Measurements from ENCODE around the gene LRRTM4.
A peak's percentile ranks its signal among the peaks of the same experiment; 100 is the strongest.
"Not testable (repeated sequence)": the region's sequence is repeated elsewhere in the genome, so short reads cannot be mapped to it uniquely, and the experiment has no call there.

LRRTM4 gene

GRCh38 chr2:77314721-77315120 lies 207.5 kb downstream of the LRRTM4 start:
- DNase-seq (ENCODE audit: low read depth): no peak

GRCh38 chr2:77310416-77310815 lies 211.8 kb downstream of the LRRTM4 start:
- DNase-seq (ENCODE audit: low read depth): no peak

GRCh38 chr2:77309725-77310124 lies 212.5 kb downstream of the LRRTM4 start:
- DNase-seq (ENCODE audit: low read depth): no peak

DNA sequence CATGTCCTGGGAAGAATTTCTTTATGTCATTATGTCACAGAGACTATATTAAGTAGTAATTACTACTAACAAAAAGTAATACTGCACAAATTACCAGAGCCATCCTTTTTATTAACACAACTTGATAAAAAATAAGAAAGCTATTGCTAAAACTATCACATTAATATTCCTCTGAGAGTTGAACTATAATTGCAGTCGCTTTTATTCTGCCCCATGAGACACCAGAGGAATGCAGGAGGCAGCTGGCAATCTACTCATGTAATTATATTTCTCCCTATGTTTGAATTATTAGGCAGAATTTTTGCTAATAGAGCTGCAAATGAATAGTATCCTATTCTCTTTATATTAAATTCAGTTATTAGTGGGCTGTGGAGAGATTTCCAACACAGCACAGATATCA lies 220.7 kb downstream of the LRRTM4 start:
- no peak for DNase-seq (ENCODE audit: low read depth)

DNA sequence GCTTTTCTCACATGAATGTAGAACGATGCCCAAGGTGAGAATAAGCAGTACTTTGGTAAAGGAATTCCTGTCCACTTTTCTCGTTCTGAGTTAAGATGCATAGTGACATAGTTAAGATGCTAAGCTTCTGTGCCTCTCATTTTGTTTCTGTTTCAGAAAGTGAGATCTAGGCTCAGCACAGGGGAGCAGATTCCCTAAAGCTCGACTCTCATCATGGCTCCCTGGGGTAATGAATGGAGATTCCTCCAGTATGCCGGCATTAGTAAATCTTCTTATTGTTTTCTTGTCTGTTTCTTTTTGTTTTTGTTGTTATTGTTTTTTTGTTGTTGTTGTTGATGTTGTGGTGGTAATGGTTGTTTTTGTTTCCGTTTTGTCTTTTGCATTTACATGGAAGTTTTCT lies 225.4 kb downstream of the LRRTM4 start:
- no peak for DNase-seq (ENCODE audit: low read depth)

DNA sequence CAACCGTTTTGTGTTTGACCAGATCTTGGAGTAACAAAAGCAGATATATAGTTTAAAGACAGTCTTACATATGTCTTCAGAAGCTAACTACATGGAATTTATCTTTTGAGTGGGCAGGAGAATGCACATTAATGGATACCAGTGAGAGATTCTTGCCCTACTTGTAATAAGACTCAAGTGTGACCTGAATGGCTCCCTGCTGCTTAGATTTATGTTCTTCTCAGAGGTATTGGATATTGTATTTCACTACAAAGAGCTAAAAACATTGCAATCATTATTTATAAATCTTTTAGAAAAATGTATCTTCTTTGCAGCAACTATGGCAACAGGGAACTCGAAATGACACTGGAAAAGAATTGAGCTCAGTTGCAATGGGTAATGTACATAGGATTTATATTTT lies 227.7 kb downstream of the LRRTM4 start:
- no peak for DNase-seq (ENCODE audit: low read depth)

- DNase-seq (ENCODE audit: low read depth): no peak
Observed at GRCh38 chr2:77284353-77284752, 237.8 kb downstream of the LRRTM4 start.

DNA sequence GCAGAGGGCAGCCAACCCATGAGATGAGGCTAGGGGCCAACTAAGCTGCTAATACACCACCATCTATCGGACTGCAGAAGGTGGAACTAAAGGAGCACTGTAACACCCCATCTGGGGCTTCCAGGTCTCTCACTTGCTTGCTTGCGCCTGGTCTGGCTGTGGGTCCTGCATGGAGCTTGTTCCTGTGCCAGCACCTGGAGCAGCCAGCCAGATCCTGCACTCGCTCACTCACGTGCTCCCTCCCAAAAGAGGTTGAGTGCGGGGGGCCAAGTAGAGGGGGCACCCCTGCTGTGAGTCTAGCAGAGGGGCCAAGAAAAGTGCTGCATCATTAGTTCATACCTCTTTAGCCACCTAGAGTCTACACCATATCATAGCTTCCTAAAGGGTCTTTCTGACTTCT lies 250.9 kb downstream of the LRRTM4 start:
- no peak for DNase-seq (ENCODE audit: low read depth)

GRCh38 chr2:77270433-77270832 lies 251.7 kb downstream of the LRRTM4 start:
- DNase-seq (ENCODE audit: low read depth): peak; percentile 16

DNA sequence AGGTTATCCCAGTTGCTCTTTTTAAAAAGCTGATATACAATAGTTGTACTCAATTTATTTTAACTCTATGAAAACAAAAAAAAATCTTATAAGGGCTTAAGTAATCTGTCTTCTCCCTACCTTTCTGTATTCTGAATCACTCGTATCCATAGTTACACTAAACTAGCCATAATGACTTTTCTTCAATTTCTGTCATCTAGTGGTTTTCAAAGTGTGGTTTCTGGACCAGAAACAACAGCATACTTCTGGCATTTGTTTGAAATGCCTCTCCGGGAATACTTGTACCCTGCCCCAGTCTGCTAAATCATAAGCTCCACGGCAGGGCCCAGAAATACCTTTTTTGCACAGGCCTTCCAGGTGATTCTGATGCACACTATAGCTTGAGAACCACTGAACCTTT lies 253.6 kb downstream of the LRRTM4 start:
- DNase-seq (ENCODE audit: low read depth): no peak

DNA sequence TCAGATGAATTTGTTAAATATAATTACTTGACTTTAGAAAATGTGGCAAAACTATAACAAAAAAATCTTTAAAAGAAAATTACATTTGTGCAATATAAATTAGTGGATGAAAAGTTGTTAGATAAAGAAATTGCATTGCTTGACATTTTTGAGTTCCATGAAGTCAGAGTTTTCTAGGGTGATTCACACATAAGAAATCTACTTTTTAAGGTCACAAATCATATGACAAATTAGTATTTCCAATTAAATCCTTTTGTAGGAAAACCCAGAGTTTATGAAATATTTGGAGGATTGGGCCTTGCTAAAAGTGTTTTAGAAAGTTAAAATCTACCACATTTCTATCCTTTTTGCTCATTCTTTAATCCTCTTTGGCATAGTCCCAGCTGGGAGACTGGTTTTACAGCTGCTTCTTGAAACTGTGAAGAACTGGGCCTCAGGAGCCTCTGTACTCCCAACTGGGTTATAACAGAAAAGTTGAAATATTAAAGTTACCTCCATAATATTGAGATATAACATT lies 289.2 kb downstream of the LRRTM4 start:
- DNase-seq (ENCODE audit: low read depth): no peak

DNA sequence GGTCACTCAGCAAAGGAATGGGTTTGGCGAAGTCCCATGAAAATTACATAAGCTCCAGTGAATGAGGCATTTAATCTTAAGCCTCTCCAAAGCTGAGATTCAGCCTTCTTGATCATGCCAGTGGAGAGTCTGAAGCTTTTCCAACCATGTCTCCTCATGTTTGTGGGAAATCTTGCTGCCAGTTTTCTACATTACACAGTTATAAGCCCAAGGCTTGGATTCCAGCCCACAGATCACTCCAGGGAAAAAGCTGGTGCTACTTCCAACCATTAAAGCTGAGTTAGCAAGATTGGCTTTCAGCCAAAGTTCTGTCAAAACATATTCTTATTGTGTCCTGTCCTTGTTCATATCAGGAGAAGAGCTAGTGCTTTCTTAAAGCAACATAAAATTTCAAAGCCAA lies 293.8 kb downstream of the LRRTM4 start:
- DNase-seq (ENCODE audit: low read depth): no peak

- no peak for DNase-seq (ENCODE audit: low read depth)
Observed at GRCh38 chr2:77210725-77211124, 311.5 kb downstream of the LRRTM4 start.

DNA sequence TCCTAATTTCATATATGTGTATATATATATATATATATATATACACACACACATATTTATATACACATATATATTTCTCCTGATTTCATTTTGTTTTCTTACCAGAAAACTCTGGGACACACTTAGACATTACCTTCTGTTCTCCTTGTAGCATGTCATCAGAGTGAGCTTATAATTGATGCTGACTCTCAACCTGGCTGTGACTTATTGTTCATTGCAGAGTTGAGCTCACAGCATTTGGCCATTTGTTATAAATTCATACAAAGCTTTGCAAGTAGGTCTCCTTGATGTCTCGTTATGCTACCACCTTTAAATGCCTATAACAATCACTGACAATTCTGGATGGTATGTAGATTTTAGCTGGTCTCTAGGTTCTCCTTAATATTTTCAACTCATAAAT lies 314.8 kb downstream of the LRRTM4 start:
- DNase-seq (ENCODE audit: low read depth): no peak

DNA sequence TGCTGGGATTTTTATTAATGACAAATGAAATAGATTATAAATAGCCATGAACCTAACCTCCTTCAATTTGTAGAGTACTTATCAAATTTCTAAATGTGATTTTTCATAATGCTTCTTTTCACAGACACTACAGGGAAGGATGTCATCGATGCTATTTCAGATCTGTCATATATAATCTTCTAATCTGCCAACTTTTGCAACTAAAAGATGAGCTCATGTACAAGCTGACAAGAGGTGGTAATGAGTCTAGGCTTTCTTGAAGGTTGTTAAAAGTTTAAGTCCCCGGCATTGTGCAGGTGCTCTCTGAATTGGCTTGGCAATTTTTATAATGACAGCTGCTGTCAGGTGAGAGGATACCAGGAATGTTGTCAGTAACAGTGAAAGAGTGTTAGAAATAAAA lies 320.4 kb downstream of the LRRTM4 start:
- DNase-seq (ENCODE audit: low read depth): no peak

GRCh38 chr2:77199411-77199810 lies 322.8 kb downstream of the LRRTM4 start:
- DNase-seq (ENCODE audit: low read depth): no peak

DNA sequence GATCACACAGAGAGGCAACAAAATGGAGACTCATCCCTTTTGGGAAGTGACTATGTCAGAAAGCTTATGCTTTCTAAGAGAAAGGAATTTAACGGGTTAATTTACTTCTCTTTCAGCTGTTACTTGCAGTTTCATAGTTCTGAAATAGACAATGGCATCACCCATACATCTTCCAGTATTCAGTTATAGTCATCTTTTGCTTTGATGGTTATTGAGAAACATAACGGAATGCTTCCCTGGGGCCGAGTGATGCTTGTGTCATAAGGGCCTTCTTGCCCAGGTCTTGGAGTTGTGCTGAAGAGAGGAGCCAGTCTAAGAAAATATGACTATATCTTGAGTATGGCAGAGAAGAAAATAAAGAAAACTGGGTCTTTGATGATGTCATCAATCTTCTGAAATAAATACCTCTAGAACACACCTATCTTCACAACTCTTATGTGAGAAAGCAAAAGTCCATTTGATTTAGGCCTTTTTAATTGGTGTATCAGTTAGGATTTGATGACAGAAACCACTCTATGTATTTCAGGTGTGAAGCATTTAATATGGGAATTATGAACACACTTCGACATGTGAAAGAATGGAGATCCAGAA lies 328.2 kb downstream of the LRRTM4 start:
- DNase-seq (ENCODE audit: low read depth): no peak

DNA sequence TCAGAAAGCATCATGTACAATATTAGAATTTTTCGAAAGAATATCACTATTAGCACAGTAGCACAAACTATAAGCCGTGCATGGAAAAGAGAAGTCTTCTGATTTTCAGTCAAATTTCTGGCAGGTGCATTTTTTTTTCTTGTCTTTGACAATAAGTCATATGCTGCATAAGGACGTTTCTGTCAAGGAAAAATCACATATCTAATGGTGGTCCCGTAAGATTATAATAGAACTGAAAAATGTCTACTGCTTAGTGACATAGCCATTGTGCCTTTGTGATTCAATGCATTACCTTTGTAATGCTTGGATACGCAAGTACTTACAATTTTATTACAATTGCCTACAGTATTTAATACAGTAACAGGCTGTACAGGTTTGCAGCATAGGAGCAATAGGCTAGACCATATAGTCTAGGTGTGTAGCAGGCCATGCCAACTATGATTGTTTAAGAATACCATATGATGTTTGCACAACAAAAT lies 329.3 kb downstream of the LRRTM4 start:
- no peak for DNase-seq (ENCODE audit: low read depth)

DNA sequence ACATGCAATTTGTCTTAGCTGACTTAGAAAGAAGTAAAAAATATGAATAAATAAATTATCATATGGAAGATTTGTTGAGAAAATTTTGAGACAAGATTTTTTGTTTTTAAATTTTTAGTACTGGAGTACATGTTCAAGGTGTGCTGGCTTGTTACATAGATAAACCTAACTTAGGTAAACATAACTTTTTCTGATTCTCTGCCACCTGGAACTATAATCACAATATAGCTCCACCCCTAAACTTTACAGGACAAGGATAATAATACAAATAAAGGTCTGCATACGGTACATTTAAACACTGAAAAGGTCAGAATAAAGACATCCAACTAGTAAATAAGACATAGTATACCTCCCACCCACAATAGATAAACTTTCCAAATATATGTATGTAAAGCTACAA lies 330.5 kb downstream of the LRRTM4 start:
- no peak for DNase-seq (ENCODE audit: low read depth)

GRCh38 chr2:77190721-77191346 lies 331.3 kb downstream of the LRRTM4 start:
- no peak for DNase-seq (ENCODE audit: low read depth)

- no peak for DNase-seq (ENCODE audit: low read depth)
Observed at GRCh38 chr2:77185052-77185451, 337.1 kb downstream of the LRRTM4 start.

DNA sequence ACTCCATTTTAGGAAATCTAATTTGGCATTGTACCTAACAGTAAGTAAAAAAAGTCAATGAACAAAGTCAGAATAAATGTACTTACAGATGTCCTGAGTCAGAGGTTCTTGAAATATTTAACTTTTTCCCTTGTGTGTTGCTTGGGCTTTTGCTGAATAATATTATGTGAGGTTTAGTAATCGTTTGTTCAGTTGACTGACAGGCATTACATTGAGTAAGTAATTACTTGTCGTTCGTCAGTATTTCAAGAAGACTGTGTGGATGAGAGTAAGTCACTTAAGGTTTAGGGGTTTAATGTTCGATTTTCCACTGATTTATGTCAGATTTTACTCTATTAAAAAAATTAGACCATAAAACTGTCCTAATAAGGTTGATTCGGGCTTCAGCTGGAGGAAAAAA lies 342.9 kb downstream of the LRRTM4 start:
- no peak for DNase-seq (ENCODE audit: low read depth)

- not testable (repeated sequence) for DNase-seq (ENCODE audit: low read depth)
Observed at GRCh38 chr2:77175266-77175780, 346.9 kb downstream of the LRRTM4 start.

GRCh38 chr2:77169426-77169825 lies 352.8 kb downstream of the LRRTM4 start:
- DNase-seq (ENCODE audit: low read depth): no peak
